Thyroid gland (tissue), 4 donors: ENCODE measurements around the gene SEMA5A.

ENCODE experiments used
- POLR2A ChIP-seq, 2 donors: fragments of 450-650 bp; IDR thresholded peaks; one replicate each; pipeline ENCODE4 v1.6.1; 2017; ENCODE audit warnings: antibody characterized with exemption in 2 of 2, mild to moderate bottlenecking in 2 of 2, moderate library complexity in 1 of 2
- TF ChIP-seq, protein P1 (sequence below), 6 experiments: fragments of 200-600 bp in 3 of 6; fragments of 450-650 bp in 3 of 6; sonication (generic) in 3 of 6; IDR thresholded peaks; one replicate each; pipeline ENCODE4 v1.5.1; 2016 to 2019; ENCODE audit warnings: antibody characterized with exemption in 6 of 6, mild to moderate bottlenecking in 2 of 6, inconsistent platforms in 1 of 6, moderate library complexity in 1 of 6

GRCh38 chr5:9125852-9126251 is 420.0 kb downstream of the SEMA5A start:
- TF ChIP-seq, protein P1, sequence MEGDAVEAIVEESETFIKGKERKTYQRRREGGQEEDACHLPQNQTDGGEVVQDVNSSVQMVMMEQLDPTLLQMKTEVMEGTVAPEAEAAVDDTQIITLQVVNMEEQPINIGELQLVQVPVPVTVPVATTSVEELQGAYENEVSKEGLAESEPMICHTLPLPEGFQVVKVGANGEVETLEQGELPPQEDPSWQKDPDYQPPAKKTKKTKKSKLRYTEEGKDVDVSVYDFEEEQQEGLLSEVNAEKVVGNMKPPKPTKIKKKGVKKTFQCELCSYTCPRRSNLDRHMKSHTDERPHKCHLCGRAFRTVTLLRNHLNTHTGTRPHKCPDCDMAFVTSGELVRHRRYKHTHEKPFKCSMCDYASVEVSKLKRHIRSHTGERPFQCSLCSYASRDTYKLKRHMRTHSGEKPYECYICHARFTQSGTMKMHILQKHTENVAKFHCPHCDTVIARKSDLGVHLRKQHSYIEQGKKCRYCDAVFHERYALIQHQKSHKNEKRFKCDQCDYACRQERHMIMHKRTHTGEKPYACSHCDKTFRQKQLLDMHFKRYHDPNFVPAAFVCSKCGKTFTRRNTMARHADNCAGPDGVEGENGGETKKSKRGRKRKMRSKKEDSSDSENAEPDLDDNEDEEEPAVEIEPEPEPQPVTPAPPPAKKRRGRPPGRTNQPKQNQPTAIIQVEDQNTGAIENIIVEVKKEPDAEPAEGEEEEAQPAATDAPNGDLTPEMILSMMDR (IDR thresholded peaks at IDR 0.05) = no peak
- TF ChIP-seq POLR2A (IDR thresholded peaks at IDR 0.05) = no peak
